Lung (tissue), 12 donors: ENCODE data around the gene PCSK9. TPM values are rescaled to one million over a fixed set of nuclear protein-coding genes. Genes with fewer than 3 reads are reported as not detected.

Experiments used
- ATAC-seq: fragments of 200-7000 bp; cut with Tn5 transposase; one replicate; pipeline ENCODE4 v1.9.1; 2020; ENCODE audit warnings: moderate number of reproducible peaks; ENCODE audit not compliant: insufficient read depth, low FRiP score
- DNase-seq, 3 donors: peaks; one replicate each; pipeline ENCODE4 v3.0.0-alpha.2; 2013 to 2017
- H3K27ac ChIP-seq, 2 donors: one replicate each; pipeline ENCODE4 v1.5.1; 2013; ENCODE audit warnings: mild to moderate bottlenecking in 2 of 2, moderate library complexity in 2 of 2, control low read depth in 1 of 2, inconsistent platforms in 1 of 2, low read depth in 1 of 2, low read length in 1 of 2
- H3K27me3 ChIP-seq, 3 donors: one replicate each; pipeline ENCODE4 v1.5.1; 2013; ENCODE audit warnings: low read length in 2 of 3; ENCODE audit not compliant: control insufficient read depth in 3 of 3, insufficient read depth in 3 of 3
- H3K36me3 ChIP-seq, 4 donors: one replicate each; pipeline ENCODE4 v1.5.1; 2013; ENCODE audit warnings: low read length in 4 of 4, mild to moderate bottlenecking in 1 of 4, moderate library complexity in 1 of 4; ENCODE audit not compliant: control insufficient read depth in 4 of 4, insufficient read depth in 4 of 4
- H3K4me1 ChIP-seq, 5 donors: one replicate each; pipeline ENCODE4 v1.5.1; 2013; ENCODE audit warnings: low read length in 5 of 5, mild to moderate bottlenecking in 2 of 5, moderate library complexity in 1 of 5; ENCODE audit not compliant: control insufficient read depth in 5 of 5, insufficient read depth in 5 of 5
- H3K4me3 ChIP-seq: one replicate; pipeline ENCODE4 v1.5.1; 2013; ENCODE audit warnings: mild to moderate bottlenecking, control low read depth, moderate library complexity
- H3K9ac ChIP-seq, 2 donors: one replicate each; pipeline ENCODE4 v1.5.1; 2013; ENCODE audit warnings: low read length in 2 of 2, control low read depth in 1 of 2; ENCODE audit not compliant: insufficient read depth in 1 of 2
- H3K9me3 ChIP-seq, 4 donors: one replicate each; pipeline ENCODE4 v1.5.1; 2013; ENCODE audit warnings: low read length in 3 of 4, mild to moderate bottlenecking in 1 of 4, moderate library complexity in 1 of 4; ENCODE audit not compliant: control insufficient read depth in 4 of 4, insufficient read depth in 3 of 4
- WGBS, 2 donors: extraction: QIAGEN DNeasy Blood & Tissue Kit; methylation state at CpG; one replicate each; pipeline ENCODE4 v1.1.7; 2013; 5-methylcytosine and 5-hydroxymethylcytosine counted together
- polyA plus RNA-seq, 2 donors: library from polyadenylated mRNA; stranded (reverse); fragments of 200-250 nt; gene quantifications; one replicate each; pipeline ENCODE4 v1.2.1, GENCODE V29; 2013
- total RNA-seq, 2 donors: library from RNA; depleted of rRNA in 1 of 2; stranded (reverse); fragments of >200 nt in 1 of 2; gene quantifications; one replicate each; pipeline ENCODE4 v1.2.1, GENCODE V29; 2014 to 2021
- TF ChIP-seq, protein P1 (sequence below): IDR thresholded peaks from 2 replicates; pipeline ENCODE4 v1.5.1; 2012; ENCODE audit warnings: mild to moderate bottlenecking; ENCODE audit errors: control extremely low read depth, extremely low read depth
- donor health status: control.
- donor health status: control.
- donor health status: Bipolar disorder and iron deficiency.
- donor health status: healthy.
- donor health status: DM: yes; HTN: yes; CAD: no.

The PCSK9 gene
- total and polyA plus RNA-seq, 4 donors = 13.0 to 47.2 (median 21.0) TPM

DNA sequence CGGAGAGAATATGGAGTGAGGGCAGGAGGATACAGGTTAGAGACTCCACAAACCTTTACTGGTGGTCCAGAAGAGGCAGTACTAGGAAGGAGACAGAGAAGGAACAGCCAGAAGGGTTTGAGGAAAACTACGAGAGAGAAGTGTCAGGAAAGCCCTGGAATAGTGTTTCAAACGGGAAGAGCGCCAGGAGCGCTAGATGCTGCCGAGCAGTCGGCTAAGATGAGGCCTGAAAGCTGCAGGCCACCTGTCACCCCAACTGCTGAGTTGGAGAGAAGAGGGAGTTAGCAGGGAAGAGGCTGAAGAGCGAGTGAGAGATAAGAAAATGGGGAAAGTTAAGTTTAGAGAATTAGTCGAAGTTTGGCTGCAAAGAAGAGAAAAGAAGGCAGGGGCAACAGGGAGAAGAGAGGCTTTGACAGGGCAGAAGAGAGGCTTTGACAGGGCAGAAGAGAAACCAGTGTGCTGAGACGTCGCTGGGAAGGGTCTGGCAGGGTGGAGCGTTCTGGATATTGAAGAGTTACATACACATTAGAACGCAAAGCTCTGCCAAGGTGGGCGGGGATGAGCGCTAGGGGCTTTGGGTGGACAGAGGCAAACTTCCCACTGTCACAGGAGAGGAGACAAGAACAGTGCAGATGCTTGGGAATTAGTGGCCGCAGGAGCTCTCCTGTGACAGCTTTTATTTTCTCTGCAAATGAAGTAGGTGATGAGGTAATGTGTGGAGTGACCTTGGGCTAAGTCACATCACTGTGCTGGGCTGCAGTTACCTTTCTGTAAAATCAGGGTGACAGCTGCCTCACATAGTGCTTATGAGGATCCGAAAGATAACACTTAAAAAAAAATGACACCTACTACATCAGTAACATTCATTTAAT lies 31.2 kb downstream of the PCSK9 start:
- peaks cover 34 to 41% (median 39%) of the 10 kb centered on the region in 4 donors for H3K36me3 ChIP-seq
- no peak for ATAC-seq
- H3K9ac ChIP-seq = no peak overlapping the region
- H3K4me3 ChIP-seq = no peak overlapping the region
- no peaks in the 10 kb centered on the region for H3K27me3 ChIP-seq
- no peaks in the 10 kb centered on the region for H3K9me3 ChIP-seq
- peak overlapping the region in 1 of 2 donors; percentile 36 for H3K27ac ChIP-seq
- TF ChIP-seq, protein P1, sequence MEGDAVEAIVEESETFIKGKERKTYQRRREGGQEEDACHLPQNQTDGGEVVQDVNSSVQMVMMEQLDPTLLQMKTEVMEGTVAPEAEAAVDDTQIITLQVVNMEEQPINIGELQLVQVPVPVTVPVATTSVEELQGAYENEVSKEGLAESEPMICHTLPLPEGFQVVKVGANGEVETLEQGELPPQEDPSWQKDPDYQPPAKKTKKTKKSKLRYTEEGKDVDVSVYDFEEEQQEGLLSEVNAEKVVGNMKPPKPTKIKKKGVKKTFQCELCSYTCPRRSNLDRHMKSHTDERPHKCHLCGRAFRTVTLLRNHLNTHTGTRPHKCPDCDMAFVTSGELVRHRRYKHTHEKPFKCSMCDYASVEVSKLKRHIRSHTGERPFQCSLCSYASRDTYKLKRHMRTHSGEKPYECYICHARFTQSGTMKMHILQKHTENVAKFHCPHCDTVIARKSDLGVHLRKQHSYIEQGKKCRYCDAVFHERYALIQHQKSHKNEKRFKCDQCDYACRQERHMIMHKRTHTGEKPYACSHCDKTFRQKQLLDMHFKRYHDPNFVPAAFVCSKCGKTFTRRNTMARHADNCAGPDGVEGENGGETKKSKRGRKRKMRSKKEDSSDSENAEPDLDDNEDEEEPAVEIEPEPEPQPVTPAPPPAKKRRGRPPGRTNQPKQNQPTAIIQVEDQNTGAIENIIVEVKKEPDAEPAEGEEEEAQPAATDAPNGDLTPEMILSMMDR = no peak
- peak in 1 of 3 donors; percentile 37 for DNase-seq
- H3K4me1 ChIP-seq = peaks cover 0 to 3% (median 0%) of the 10 kb centered on the region in 5 donors
- WGBS, 2 donors = 87 to 91% methylated on average over 17 of the region's 17 CpGs

DNA sequence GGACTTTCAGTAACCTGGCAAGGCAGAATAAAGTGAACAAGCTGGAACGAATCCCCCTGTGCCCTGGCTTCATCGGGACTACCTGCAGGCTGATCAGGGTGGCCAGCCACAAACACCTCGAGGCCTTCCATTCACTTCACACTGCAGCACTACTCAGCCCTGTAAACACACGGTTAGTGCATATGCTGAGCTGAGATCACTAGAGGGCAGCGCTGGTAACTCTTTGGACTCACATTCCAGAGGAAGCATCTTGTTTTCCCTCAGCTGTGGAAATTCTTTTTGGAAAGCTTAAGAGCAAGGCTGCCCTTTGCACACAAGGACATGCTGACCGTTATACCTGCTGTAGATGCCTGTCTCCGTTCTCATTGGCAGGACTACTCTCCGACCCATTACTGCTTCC lies 32.1 kb downstream of the PCSK9 start:
- Histone ChIP-seq H3K27ac (no peak overlapping the region), H3K4me1 (peaks cover 0 to 2% (median 0%) of the 10 kb centered on the region in 5 donors), H3K36me3 (peaks cover 36 to 43% (median 39%) of the 10 kb centered on the region in 4 donors), H3K9ac (no peak overlapping the region), H3K9me3 (no peaks in the 10 kb centered on the region), H3K27me3 (no peaks in the 10 kb centered on the region), H3K4me3 (no peak overlapping the region)
- TF ChIP-seq, protein P1 = no peak
- DNase-seq = peak in 2 of 3 donors; percentile 53 to 54
- 59 to 63% methylated on average over 8 of the region's 8 CpGs for WGBS, 2 donors
- ATAC-seq = no peak

DNA sequence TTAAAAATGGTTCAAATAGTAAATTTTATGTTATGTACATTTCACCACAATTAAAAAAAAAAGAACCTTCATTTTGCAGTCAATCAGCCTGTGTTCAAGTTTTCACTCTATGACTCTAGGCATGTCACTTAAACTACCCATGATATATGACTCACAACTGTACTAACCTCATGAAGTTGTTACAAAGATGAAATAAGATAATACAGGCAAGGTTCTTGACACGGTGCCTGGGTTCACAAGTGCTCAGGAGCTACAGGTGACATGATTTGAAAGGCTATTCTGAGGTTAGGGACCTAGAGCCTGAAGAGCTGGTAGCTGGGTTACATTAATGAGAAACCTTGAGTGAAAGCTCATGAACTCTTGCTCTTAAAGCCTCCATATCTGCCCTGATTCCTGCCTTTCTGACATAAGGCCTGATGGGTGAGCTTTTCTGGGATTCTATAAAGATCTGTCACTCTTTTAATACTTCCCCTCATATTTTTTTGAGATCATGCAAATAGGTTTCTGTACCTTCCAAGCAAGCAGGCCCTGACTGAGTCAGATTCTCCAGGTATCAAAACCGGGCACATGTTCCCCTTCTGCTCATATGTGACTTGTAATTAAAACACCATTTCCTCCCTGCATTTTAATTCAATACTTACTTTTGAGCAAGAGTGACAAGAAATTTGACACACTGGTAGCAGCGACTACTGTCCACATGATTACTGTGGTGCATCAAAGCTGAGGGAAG lies 34.0 kb downstream of the PCSK9 start:
- DNase-seq (no peak), ATAC-seq (no peak)
- TF ChIP-seq, protein P1 = no peak
- WGBS, 2 donors = 92 to 93% methylated on average over 3 of the region's 3 CpGs
- H3K4me3 ChIP-seq = no peak overlapping the region
- H3K9ac ChIP-seq = no peak overlapping the region
- H3K36me3 ChIP-seq = peaks cover 35 to 54% (median 42%) of the 10 kb centered on the region in 4 donors
- peak overlapping the region in 1 of 2 donors; percentile 49 for H3K27ac ChIP-seq
- no peaks in the 10 kb centered on the region for H3K27me3 ChIP-seq
- no peaks in the 10 kb centered on the region for H3K9me3 ChIP-seq
- H3K4me1 ChIP-seq = no peaks in the 10 kb centered on the region
